Hepatocyte (in vitro differentiated cells): ENCODE measurements around the gene TEPSIN. TPM values are rescaled to one million over a fixed set of nuclear protein-coding genes. Genes with fewer than 3 reads are reported as not detected.

Source experiments
- DNase-seq: peaks from one replicate; pipeline ENCODE4 v3.0.0-alpha.2; 2016; ENCODE audit warnings: low spot score
- H2AFZ ChIP-seq: fragments of 200-600 bp; sonication (generic); 2 replicates; pipeline ENCODE4 v1.6.0; 2016; ENCODE audit warnings: antibody characterized with exemption, mild to moderate bottlenecking
- H3K27ac ChIP-seq: fragments of 200-600 bp; sonication (generic); 2 replicates; pipeline ENCODE4 v1.5.1; 2016; ENCODE audit warnings: mild to moderate bottlenecking
- H3K27me3 ChIP-seq: fragments of 200-600 bp; sonication (generic); 2 replicates; pipeline ENCODE4 v1.6.1; 2016
- H3K36me3 ChIP-seq: fragments of 200-600 bp; sonication (generic); replicated peaks from 2 replicates; pipeline ENCODE4 v1.5.1; 2016; ENCODE audit warnings: low read depth; ENCODE audit not compliant: insufficient read depth
- H3K4me1 ChIP-seq: fragments of 200-600 bp; sonication (generic); 2 replicates; pipeline ENCODE4 v1.5.1; 2016; ENCODE audit warnings: mild to moderate bottlenecking, moderate library complexity; ENCODE audit not compliant: insufficient read depth
- H3K4me2 ChIP-seq: fragments of 200-600 bp; sonication (generic); 2 replicates; pipeline ENCODE4 v1.6.0; 2016
- H3K4me3 ChIP-seq: fragments of 200-600 bp; sonication (generic); 2 replicates; pipeline ENCODE4 v1.5.1; 2016; ENCODE audit warnings: mild to moderate bottlenecking
- H3K79me2 ChIP-seq: fragments of 200-600 bp; sonication (generic); 2 replicates; pipeline ENCODE4 v1.6.0; 2017; ENCODE audit warnings: mild to moderate bottlenecking
- H3K9me2 ChIP-seq: fragments of 200-600 bp; sonication (generic); replicated peaks from 2 replicates; pipeline ENCODE4 v1.6.0; 2017; ENCODE audit warnings: mild to moderate bottlenecking; ENCODE audit not compliant: insufficient read depth
- H3K9me3 ChIP-seq: fragments of 200-600 bp; sonication (generic); 2 replicates; pipeline ENCODE4 v1.5.1; 2016; ENCODE audit warnings: low read depth, mild to moderate bottlenecking
- H4K20me1 ChIP-seq: fragments of 200-600 bp; sonication (generic); 2 replicates; pipeline ENCODE4 v1.6.0; 2016; ENCODE audit warnings: mild to moderate bottlenecking; ENCODE audit not compliant: insufficient read depth, poor library complexity, severe bottlenecking
- CTCF ChIP-seq: fragments of 200-600 bp; sonication (generic); IDR thresholded peaks from 2 replicates; pipeline ENCODE4 v1.5.1; 2016; ENCODE audit warnings: antibody characterized with exemption, mild to moderate bottlenecking; ENCODE audit not compliant: poor library complexity
- EZH2 ChIP-seq: fragments of 200-600 bp; sonication (generic); IDR thresholded peaks from 2 replicates; pipeline ENCODE4 v1.6.1; 2016; ENCODE audit warnings: antibody characterized with exemption, mild to moderate bottlenecking, borderline replicate concordance
- EZH2phosphoT487 ChIP-seq: fragments of 200-600 bp; sonication (generic); IDR thresholded peaks from one replicate; pipeline ENCODE4 v1.6.1; 2018; ENCODE audit warnings: antibody characterized with exemption, mild to moderate bottlenecking, low read depth, moderate library complexity; ENCODE audit not compliant: unreplicated experiment, severe bottlenecking
- WGBS: methylation state at CpG from one replicate; pipeline ENCODE4 v1.1.6; 2016; ENCODE audit warnings: low lambda C conversion rate; ENCODE audit errors: missing lambda C conversion rate; 5-methylcytosine and 5-hydroxymethylcytosine counted together
- polyA plus RNA-seq: library from polyadenylated mRNA; unstranded; fragments of >200 nt; fragmentation: Nextera tagmentation; extraction: Ambion mirVana; gene quantifications from 2 replicates; pipeline ENCODE4 v1.2.1, GENCODE V29; 2016
- total RNA-seq: library from RNA; depleted of rRNA; stranded (reverse); fragments of >200 nt; gene quantifications from 2 replicates; pipeline ENCODE4 v1.2.3, GENCODE V29; 2014

TEPSIN gene
- total and polyA plus RNA-seq, 2 experiments from 2014 or later, result 34.1 to 44.3 TPM

- Histone ChIP-seq H3K27ac (no peak overlapping the region), H2AFZ (no peak overlapping the region), H3K27me3 (no peaks in the 10 kb centered on the region), H4K20me1 (peaks cover 3% of the 10 kb centered on the region), H3K4me2 (no peak overlapping the region), H3K4me3 (no peak overlapping the region), H3K36me3 (no peaks in the 10 kb centered on the region), H3K9me3 (no peaks in the 10 kb centered on the region), H3K9me2 (no peaks in the 10 kb centered on the region), H3K4me1 (no peaks in the 10 kb centered on the region), H3K79me2 (peaks cover 35% of the 10 kb centered on the region)
- WGBS, result 96% methylated on average over 13 of the region's 16 CpGs
- DNase-seq, result no peak
- TF ChIP-seq EZH2 (no peak), CTCF (no peak), EZH2phosphoT487 (no peak)
Observed at GRCh38 chr17:81282876-81283275, 44.0 kb upstream of the TEPSIN start.

- no peak for DNase-seq
- Histone ChIP-seq H3K9me3 (no peaks in the 10 kb centered on the region), H3K4me1 (no peaks in the 10 kb centered on the region), H3K36me3 (no peaks in the 10 kb centered on the region), H3K4me3 (no peak overlapping the region), H3K79me2 (peaks cover 27% of the 10 kb centered on the region), H3K27me3 (no peaks in the 10 kb centered on the region), H3K27ac (no peak overlapping the region), H4K20me1 (peaks cover 3% of the 10 kb centered on the region), H2AFZ (no peak overlapping the region), H3K4me2 (no peak overlapping the region), H3K9me2 (no peaks in the 10 kb centered on the region)
- TF ChIP-seq EZH2phosphoT487, result no peak
- no peak for TF ChIP-seq CTCF
- TF ChIP-seq EZH2, result no peak
- 98% methylated on average over 23 of the region's 33 CpGs for WGBS
Observed at GRCh38 chr17:81282141-81282540, 43.3 kb upstream of the TEPSIN start.

GRCh38 chr17:81280571-81280970 lies 41.7 kb upstream of the TEPSIN start:
- no peak for DNase-seq
- 96% methylated on average over 15 of the region's 24 CpGs for WGBS
- H3K9me2 ChIP-seq, result no peaks in the 10 kb centered on the region
- no peak overlapping the region for H3K27ac ChIP-seq
- TF ChIP-seq EZH2phosphoT487, result no peak
- TF ChIP-seq CTCF, result no peak
- no peak for TF ChIP-seq EZH2
- no peak overlapping the region for H2AFZ ChIP-seq
- no peaks in the 10 kb centered on the region for H3K27me3 ChIP-seq
- no peaks in the 10 kb centered on the region for H3K9me3 ChIP-seq
- no peak overlapping the region for H3K4me2 ChIP-seq
- H3K4me1 ChIP-seq, result no peaks in the 10 kb centered on the region
- H3K4me3 ChIP-seq, result no peak overlapping the region
- H3K79me2 ChIP-seq, result peaks cover 13% of the 10 kb centered on the region
- H4K20me1 ChIP-seq, result peaks cover 3% of the 10 kb centered on the region
- H3K36me3 ChIP-seq, result no peaks in the 10 kb centered on the region
